Kidney tubule cell (primary cell): ENCODE measurements around the gene DOK1.
A peak's percentile ranks its signal among the peaks of the same experiment; 100 is the strongest.

Experiments used
- DNase-seq: peaks from one replicate; pipeline ENCODE4 v3.0.0-alpha.2; 2018; ENCODE audit warnings: low spot score

Gene DOK1

DNA sequence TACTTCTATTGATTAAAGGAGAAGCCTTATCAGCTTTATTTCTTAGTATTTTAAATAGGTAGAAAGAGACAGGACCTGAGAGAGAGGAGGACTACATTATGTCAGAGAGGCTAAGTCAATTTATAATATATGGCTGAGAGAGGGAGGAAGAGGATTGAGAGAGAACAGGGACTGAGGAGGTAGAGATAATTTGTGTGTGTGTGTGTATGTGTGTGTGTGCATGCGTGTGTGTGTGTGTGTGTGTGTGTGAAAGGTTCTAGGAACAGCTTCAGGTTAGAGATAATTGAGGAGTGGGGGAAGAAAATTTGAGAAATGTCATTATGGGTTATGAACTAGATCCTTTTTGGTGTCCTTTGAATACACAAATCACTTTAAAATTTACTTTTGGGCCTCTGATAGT lies 15.2 kb downstream of the DOK1 start:
- no peak for DNase-seq

DNA sequence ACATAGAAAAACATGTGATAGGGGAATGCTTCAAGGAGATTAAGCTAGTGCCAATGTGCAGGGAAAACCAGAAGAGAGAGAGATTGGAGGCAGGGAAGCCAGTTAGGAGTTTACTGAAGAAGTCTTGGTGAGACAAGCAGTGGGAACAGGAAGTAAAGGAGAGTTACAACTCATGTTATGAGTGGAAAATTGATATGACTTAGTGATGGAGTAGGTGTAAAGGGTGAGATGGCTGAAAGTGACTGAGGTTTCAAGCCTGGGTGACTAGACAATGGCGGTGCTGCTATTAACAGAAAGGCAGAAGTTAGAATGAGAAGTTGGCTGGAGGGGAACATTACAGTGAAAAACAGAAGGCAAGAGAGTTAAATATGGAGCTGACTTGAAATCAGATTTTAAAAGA lies 16.5 kb downstream of the DOK1 start:
- no peak for DNase-seq

DNA sequence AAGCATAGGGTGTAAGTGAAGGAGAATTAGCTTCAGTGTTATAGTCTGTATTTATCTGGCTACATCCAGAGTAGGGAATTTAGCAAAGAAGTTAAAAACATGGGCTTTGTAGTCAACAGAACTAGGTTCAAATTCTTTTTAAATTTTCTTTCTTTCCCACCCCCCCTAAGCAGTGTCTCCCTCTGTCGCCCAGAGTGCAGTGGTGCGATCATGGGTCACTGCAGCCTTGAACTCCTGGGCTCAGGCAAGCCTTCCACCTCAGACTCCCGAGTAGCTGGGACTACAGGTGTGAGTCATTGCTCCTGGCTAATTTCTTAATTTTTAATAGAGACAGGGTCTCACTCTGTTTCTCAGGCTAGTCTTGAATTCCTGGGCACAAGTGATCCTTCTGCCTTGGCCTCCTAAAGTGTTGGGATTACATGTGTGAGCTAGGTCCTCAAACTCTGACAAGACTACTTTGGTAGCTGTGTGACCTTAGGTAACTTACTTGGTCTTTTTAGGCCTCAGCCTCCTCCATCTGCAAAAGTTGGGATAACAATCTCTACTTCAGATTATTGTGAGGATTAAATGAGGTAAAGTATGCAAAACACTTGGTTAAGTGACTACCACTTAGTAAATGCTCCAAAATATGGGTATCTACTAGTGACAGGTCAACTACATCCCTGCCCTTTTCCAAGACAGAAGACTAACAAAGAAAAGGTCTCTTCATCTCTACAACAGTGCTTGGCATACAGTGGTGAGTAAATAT lies 17.8 kb downstream of the DOK1 start:
- DNase-seq, result peak; percentile 38

DNA sequence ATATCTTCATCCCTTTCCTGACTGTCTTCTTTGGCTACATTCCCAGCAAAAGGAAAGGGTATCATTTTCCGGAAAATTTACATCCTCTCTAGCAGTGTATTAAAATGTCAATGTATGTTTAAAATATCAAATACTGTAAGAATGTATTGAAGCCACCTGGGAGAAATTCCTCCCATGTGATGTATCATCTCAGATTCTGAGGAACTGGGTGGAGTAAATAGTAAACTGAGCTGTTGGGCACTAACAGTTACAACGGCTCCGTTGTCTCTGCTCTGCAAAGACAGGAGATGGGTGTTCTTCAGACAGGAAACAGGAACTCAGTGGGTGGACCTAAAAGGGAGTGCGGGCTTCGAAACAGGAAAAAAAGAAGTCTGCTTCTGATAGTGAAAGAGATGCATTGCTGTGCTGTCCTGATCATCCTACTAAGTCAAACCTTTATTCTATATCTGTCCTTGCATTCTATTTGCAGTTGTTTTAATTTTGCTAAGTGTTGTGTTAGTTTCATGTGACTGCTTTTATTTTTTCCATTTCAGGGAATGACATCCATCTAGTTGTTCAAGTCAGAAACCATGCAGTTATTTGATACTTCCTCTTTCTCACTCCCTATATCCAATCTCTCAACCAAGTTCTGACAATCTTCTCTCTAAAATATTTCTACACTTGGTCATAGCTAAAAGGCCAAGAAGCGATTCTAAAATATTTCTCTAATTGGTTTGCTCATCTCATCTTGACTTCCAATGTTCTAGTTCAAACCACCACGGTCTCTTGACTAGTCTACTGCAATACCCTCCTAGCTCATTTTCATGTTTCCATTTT lies 19.4 kb downstream of the DOK1 start:
- peak; percentile 30 for DNase-seq

DNA sequence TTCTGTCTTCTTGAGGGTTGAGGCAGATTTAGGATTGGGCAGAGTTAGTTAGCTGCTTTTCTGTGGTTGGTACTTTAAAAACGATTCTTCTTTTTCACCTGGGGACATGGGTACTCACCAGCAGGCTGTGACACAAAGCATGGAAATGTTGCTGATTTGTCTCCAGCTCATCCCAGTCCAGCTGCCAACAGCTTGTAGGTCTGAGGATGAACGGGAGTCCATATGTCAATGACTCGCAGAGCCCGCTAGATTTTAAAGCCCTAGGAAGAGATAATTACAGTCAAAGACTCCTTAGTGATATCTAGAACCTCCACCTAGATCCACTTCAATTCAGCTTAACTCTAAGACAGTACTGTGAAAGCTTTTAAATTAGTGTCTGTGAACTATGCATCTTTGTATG lies 20.8 kb downstream of the DOK1 start:
- DNase-seq, result no peak

DNA sequence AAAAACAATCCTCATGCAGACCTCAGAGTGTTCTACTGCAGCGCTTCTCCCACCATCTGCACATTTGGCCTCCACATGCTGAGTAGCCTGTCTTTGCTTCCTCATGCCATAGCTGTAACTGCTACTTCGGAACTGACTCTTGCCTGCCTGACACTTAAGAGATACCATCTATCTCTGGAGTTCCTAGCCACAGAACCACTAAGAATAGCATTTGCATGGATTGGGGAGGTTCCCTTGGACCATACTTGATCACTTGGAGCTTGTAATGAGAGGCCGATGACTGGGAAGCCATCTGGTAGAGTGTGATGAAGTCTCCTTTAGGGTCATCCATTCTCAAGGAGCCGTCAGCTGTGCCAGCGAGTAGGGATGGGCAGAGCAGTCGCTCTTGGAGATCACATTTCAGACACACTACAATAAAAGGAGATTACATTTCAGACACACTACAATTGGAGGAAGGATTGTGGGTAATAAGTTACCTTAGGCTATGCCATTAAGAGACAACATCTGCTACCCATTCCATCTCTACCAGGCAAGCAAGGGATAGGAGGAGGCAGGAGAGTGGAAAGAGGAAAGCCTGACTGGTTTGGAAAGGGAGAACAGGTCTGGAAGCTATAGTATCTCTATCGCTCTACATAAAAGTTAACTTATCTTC lies 21.8 kb downstream of the DOK1 start:
- DNase-seq, result no peak

DNA sequence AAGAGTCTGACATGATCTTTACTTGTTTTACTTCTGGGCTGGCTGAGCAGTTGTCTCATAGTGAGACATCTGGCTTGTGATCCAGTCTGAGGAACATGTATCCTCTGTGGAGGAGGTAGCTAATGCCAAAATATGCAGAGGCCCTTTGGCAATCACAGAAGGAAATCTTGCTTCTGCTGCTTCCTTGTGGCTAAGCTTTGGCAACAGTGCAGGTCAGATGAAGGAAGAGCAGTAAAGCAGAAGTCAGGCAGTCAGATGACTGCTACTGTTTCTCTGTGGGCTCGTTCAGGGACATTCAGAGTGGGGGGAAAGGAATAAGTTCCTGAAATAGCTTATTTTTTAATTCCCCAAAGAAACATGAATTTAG lies 22.3 kb downstream of the DOK1 start:
- DNase-seq, result no peak

DNA sequence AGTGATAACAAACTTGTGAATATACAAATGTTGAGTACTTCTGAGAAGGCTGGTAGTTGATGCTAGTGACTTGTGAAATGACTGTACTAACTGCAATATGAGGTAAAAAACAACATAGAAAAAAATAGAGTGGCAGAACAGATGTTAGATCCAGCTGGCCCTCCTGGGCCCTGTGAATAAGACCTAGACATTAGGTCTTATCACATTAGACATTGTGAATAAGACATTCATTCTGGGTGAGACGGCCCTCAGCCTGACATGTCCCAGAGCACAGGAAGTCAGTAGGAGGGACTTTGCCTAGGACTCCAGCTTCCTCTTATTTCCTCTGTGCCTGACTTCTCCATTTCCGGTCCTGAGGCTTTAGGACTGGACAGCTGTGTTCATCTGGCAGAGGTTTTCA lies 22.9 kb downstream of the DOK1 start:
- DNase-seq, result no peak

DNA sequence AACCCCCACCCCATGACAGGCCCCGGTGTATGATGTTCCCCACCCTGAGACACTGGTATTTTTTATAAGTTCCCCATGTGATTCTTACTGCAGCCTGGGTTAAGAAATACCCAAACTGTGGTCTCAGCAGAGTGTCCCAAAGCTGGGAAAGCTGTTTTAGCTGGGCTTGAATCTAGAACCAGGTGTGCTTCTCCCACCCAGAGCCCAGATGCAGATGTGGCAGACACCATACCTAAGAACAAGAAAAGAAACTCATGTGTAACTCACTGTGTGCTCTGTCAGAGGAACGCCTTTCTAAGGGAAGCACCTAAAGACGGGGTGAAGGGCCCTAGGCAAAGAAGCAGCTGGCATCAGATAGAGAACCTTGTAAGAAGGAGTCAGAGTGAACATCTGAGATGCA lies 23.9 kb downstream of the DOK1 start:
- DNase-seq, result no peak

DNA sequence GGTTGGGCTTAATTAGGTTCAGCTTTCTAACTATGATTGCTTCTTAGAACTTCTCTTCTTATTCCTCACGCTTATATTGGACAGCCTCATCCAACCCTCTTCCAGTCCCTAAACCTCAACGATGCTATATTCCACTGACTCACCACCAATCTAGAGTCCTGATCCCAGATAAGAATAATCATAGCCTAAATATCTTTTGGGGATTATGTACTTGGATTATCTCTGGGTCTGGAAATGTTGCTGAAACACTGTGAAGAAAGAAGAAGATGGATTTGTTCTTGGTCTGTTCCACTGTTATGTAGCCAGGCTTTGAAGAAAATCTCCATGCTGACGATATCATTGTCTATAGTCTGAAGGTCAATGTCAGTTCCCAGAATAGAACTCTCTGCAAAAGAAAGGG lies 26.9 kb downstream of the DOK1 start:
- no peak for DNase-seq

DNA sequence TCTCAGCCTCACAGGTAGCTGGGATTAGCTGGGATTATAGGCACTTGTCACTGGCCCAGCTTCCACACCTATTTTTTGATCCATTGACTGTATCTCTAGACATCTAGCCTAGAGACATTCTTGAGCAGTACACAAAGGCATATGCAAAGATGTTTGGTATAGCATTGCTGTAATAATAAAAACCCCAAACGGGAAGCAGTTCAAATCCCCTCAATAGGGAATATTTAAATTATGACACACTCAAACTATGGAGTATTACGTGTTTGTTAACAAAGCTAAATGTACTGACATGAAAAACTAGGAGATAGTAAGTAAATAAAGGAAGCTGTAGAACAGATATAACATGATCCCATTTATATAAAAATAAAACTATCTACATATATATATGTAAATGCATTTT lies 27.7 kb downstream of the DOK1 start:
- DNase-seq, result no peak

DNA sequence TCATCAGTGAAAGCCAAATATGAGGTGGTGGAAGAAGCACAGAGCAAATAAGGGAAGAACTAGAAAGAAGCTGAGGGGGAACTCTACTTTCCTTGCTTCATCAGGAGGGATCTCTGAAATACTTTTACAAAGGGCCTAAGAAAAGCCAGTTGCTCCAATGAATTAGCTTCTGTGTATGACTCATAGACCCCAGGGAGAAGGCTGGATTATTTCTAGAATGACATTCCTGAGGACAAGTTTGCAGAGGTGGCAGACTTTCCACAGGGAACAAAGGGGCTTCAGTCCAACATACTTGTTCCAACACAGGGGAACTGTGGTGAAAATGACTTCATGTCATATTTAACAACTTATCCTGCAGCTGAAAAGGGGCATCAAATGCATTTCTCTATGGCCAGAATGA lies 29.0 kb downstream of the DOK1 start:
- DNase-seq, result peak; percentile 70

DNA sequence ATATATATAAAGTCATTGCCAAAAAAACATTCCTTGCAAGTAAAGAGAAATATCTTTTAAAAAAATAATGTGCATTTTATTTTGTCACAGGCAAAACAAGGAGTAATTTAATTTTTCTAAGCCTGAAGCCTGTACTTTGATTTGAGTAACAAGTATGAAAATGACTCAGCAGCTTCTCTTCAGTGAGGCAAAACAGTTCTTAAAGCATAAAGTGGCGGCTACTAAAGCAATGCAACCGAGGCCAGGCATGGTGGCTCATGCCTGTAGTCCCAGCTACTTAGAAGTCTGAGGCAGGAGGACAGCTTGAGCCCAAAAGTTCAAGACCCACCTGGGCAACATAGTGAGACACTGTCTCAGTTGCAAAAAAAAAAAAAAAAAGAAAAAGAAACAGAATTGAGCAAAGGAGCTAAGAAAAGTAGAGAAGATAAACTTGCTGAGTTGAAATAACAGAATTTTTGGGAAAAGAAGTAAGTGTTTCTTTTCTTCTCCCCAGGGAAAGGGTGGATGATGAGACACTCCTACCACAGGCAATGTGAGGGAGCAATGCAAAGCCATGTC lies 29.6 kb downstream of the DOK1 start:
- DNase-seq, result peak; percentile 41

DNA sequence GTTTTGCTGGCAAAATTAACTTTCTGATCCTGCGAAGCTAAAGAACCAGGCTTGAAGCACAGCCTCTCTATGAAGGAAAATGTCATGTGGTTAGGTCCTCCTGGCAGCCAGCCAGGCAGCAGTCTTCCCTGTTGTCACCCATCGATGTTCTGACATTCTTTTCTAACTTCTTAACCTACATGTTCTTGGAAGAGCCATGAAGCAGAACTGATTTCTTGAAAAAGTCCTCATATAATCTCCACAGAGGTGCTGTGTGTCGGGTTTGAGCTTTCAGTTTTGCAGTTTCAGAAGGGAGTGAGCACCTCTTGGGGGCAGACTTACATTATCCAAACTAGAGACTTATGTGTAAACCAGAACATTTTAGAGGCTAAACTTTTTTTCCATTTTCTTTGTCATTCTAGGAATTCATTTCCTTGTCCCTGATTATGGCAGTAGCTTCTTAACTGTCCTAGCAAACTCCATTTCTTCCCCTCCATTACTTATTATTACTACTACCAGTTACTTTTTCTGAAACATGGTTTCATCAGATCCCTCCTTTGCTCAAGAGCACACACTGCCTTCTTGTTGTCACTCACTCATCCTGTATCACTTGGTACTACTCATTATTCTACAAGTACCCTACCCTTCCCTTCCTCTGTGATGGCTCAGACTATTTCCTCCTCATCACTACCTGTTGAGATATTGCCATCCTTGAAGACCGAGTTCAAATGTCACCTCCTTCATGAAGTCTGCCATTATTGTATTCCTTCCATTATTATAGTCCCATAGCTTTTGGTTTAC lies 31.1 kb downstream of the DOK1 start:
- DNase-seq, result no peak

DNA sequence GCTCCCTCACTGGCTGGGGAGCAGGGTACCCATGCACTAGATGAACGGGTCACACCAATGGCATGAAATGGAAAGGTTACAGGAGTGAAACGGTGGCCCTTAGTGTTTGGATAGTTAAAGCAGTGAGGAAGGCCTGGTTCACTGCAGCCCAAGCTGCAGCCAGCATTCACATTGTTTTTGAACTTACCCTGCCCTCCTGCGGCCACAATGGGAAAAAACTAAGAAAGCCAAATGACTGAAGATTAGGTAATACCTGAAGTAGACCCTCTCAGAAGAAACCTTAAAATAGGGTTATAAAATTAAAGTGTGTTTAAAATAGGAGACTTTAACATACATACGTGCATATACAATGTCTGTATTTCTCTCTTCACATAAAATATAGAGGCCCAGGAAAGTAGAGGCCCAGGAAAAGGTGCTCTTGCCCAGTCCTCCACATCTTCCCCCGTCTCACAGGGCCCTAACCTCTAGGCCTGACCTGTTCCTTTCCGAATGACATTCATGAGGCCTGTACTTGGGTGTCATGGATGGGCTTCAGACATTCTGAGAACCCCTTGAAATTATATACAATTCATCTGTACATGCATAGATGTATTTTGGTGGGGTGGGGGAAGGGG lies 33.3 kb downstream of the DOK1 start:
- peak; percentile 72 for DNase-seq

DNA sequence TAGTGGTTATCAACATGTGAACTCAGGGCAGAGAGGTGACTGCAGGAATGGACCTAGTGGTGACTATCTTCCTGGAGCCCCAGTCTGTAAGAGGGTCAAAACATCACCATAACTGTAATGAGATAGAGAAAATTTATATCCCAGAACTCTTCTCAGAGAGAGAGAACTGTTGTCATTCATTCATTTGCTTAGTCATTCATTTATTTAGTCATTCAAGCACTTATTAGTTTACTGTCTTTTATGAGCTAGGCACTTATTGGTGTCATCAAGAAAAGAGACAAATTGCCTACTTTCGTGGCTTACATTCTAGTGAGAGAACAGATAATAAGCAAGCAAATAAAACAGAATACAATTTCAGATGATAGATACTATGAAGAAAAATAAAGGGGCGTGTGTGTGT lies 34.1 kb downstream of the DOK1 start:
- DNase-seq, result no peak

DNA sequence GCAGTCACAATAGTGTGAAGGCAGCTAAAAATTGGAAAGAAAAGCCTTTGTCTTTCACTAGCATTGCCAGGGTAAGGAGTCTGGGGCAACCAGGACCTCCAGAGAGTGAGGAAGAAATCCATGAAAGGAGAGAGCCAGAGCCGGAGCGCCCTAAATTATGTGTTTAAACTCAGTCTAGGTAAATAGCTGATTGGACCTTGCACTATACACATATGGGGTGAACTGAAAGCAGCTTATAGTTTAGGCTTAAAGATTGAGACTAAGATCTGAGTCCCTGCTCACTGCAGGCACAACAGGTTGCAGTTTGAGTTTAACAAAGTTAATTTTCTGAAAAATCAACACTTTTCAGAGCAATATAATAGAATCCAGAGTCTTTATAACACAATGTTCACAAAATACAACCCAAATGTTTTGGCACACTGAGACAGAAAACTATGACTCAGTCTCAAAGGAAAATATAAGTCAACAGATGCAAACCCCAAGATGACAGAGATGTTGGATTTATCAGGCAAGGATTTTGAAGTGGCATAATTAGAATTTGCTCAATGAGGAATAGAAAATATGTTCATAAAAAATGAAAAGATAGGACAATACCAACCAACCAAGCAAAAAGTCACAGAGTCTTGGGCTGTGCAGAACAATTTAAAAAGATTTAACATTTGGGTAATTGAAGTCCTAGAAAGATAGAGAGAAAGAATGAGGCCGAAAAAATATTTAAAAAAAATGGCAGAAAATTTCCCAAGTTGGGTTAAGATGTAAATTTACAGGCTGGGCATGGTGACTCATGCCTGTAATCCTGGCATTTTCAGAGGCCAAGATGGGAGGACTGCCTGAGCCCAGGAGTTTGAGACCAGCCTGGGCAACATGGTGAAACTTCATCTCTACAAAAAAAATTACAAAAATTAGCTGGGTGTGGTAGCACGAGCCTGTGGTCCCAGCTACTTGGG lies 39.6 kb downstream of the DOK1 start:
- DNase-seq, result no peak

DNA sequence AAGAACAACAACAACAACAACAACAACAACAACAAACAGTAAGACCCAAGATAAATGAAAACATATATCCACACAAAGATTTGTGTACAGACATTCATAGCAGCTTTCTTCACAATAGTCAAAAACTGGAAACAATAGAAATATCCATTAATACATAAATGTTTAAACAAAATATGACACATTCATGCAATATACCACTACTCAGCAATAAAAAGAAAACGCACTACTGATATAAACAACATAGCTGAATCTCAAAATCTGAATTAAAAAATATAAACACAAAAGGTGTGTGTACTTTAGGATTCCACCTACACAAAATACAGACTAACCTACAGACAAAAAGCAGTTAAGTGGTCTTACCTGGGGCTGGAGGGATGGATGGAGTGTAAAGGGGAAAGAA lies 42.1 kb downstream of the DOK1 start:
- DNase-seq, result no peak

DNA sequence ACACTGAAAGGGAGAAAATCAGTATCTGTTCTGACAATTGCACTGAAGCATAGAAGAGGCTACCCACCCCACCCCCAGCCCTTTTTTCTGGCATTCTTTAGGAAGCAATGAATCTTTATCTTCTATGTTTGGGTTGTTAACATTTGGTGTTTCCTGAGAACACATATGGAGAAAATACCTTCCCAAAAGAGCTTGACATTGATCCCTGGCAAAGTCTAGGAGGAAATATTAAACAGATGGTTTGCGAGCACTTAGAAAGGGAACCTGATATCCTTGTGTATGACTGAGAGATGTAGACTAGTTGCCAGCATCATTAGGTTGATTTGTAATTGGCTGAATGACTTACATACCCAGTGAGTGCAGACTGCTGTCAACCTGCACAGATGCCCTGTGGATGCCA lies 42.9 kb downstream of the DOK1 start:
- no peak for DNase-seq

DNA sequence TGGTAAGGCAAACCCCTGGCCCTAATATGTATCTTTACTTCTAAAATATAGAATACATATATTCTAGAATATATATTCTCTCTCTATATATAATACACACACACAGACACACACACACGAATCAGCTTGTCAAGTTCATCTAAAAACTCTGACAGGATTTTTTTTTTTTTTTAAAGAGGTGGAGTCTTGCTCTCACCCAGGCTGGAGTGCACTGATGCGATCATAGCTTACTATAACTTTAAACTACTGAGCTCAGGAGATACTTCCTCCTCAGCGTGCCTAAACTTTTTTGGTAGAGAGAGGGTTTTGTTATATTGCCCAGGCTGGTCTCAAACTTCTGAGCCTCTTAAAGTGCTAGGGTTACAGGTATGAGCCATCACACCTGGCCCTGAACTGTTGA lies 45.2 kb downstream of the DOK1 start:
- DNase-seq, result no peak
